HepG2 (cell line): ENCODE results near the gene TMEM256. TPM values are rescaled to one million over a fixed set of nuclear protein-coding genes. Genes with fewer than 3 reads are reported as not detected.
A peak's percentile ranks its signal among the peaks of the same experiment; 100 is the strongest.

ENCODE experiments used
- AGO2 ChIP-seq: fragments of 200-400 bp; formaldehyde crosslinking; optimal IDR thresholded peaks from 2 replicates; pipeline ENCODE3; 2017; ENCODE audit warnings: mild to moderate bottlenecking, low read depth, low read length, moderate library complexity
- CBX1 ChIP-seq: IDR thresholded peaks from one replicate; pipeline ENCODE4 v1.6.1; 2016; ENCODE audit warnings: antibody characterized with exemption, low read depth
- CC2D1A ChIP-seq: sonication (generic); formaldehyde crosslinking; IDR thresholded peaks from 2 replicates; pipeline ENCODE4 v1.8.1; 2023; ENCODE audit warnings: mild to moderate bottlenecking, missing genetic modification reagents
- GATAD2A ChIP-seq: IDR thresholded peaks from 2 replicates; pipeline ENCODE4 v1.6.1; 2016
- KLF11 ChIP-seq: IDR thresholded peaks from 2 replicates; pipeline ENCODE4 v1.6.1; 2016; ENCODE audit warnings: missing compliant biosample characterization
- PCBP1 ChIP-seq: fragments of 200-400 bp; formaldehyde crosslinking; IDR thresholded peaks from 2 replicates; pipeline ENCODE4 v1.6.1; 2017; ENCODE audit warnings: mild to moderate bottlenecking, low read depth, low read length, borderline replicate concordance
- REXO4 ChIP-seq: sonication (generic); formaldehyde crosslinking; IDR thresholded peaks from 2 replicates; pipeline ENCODE4 v1.8.0; 2022; ENCODE audit warnings: missing genetic modification reagents, mild to moderate bottlenecking, borderline replicate concordance
- SALL1 ChIP-seq: sonication (generic); formaldehyde crosslinking; IDR thresholded peaks from 2 replicates; pipeline ENCODE4 v1.8.0; 2022; ENCODE audit warnings: mild to moderate bottlenecking, missing genetic modification reagents
- U2AF2 ChIP-seq: fragments of 200-400 bp; formaldehyde crosslinking; IDR thresholded peaks from 2 replicates; pipeline ENCODE4 v1.6.1; 2017; ENCODE audit warnings: low read depth, mild to moderate bottlenecking, low read length
- ZNF225 ChIP-seq: sonication (generic); formaldehyde crosslinking; IDR thresholded peaks from 2 replicates; pipeline ENCODE4 v1.4.0; 2020; ENCODE audit warnings: mild to moderate bottlenecking, missing genetic modification reagents
- ZNF282 ChIP-seq: fragments of 450-650 bp; IDR thresholded peaks from 2 replicates; pipeline ENCODE4 v1.6.1; 2018; ENCODE audit not compliant: partially characterized antibody
- ZNF331 ChIP-seq: sonication (generic); formaldehyde crosslinking; IDR thresholded peaks from 2 replicates; pipeline ENCODE4 v1.4.0; 2020; ENCODE audit warnings: missing genetic modification reagents
- ZNF446 ChIP-seq: sonication (generic); formaldehyde crosslinking; IDR thresholded peaks from 2 replicates; pipeline ENCODE4 v1.5.0; 2020; ENCODE audit warnings: mild to moderate bottlenecking, missing genetic modification reagents
- ZNF558 ChIP-seq: sonication (generic); formaldehyde crosslinking; IDR thresholded peaks from 2 replicates; pipeline ENCODE4 v1.9.0; 2022; ENCODE audit warnings: mild to moderate bottlenecking, missing genetic modification reagents, borderline replicate concordance
- ZNF83 ChIP-seq: sonication (generic); formaldehyde crosslinking; IDR thresholded peaks from 2 replicates; pipeline ENCODE4 v1.4.0; 2020; ENCODE audit warnings: missing genetic modification reagents, mild to moderate bottlenecking, borderline replicate concordance
- ZNF879 ChIP-seq: sonication (generic); formaldehyde crosslinking; IDR thresholded peaks from 2 replicates; pipeline ENCODE4 v1.8.1; 2023; ENCODE audit warnings: missing genetic modification reagents
- polyA plus RNA-seq, 8 experiments: library from polyadenylated mRNA; depleted of rRNA in 3 of 8; stranded (reverse) in 7 of 8; unstranded in 1 of 8; fragments of >200 nt; fragmentation: Illumina TruSeq in 4 of 8; extraction: Trizol in 4 of 8; gene quantifications; 2 replicates each; pipeline versions ENCODE4 v1.2.1 to v1.2.3, GENCODE V29; 2011 to 2016; ENCODE audit warnings: low read depth in 4 of 8, missing spikeins in 1 of 8, mixed read lengths in 1 of 8; ENCODE audit not compliant: insufficient read depth in 1 of 8
- total RNA-seq, 5 experiments: library from RNA; depleted of rRNA; stranded (reverse); fragments of >200 nt; fragmentation: Illumina TruSeq; extraction: Trizol; gene quantifications; 2 replicates each; pipeline ENCODE4 v1.2.3, GENCODE V29; 2016; ENCODE audit warnings: low read depth in 1 of 5
- TF ChIP-seq, protein P1 (sequence below): sonication (generic); formaldehyde crosslinking; IDR thresholded peaks from 2 replicates; pipeline ENCODE4 v1.4.0; 2020; ENCODE audit warnings: low read depth, mild to moderate bottlenecking, missing genetic modification reagents
- TF ChIP-seq, protein P2 (sequence below): IDR thresholded peaks from 2 replicates; pipeline ENCODE4 v1.6.1; 2016
- TF ChIP-seq, protein P3 (sequence below): sonication (generic); formaldehyde crosslinking; IDR thresholded peaks from 2 replicates; pipeline ENCODE4 v1.4.0; 2020; ENCODE audit warnings: missing genetic modification reagents, borderline replicate concordance
- TF ChIP-seq, protein P4 (sequence below): sonication (generic); formaldehyde crosslinking; IDR thresholded peaks from 2 replicates; pipeline ENCODE4 v1.5.1; 2020; ENCODE audit warnings: mild to moderate bottlenecking, missing genetic modification reagents, moderate library complexity
- TF ChIP-seq, protein P5 (sequence below): IDR thresholded peaks from 2 replicates; pipeline ENCODE4 v1.6.1; 2016; ENCODE audit warnings: low read depth, control low read depth

Gene TMEM256
- total and polyA plus RNA-seq, 2 of the 13 experiments (the other 11 are each of a cell fraction or from before 2014, with no cell fraction given): 231 to 252 TPM

DNA sequence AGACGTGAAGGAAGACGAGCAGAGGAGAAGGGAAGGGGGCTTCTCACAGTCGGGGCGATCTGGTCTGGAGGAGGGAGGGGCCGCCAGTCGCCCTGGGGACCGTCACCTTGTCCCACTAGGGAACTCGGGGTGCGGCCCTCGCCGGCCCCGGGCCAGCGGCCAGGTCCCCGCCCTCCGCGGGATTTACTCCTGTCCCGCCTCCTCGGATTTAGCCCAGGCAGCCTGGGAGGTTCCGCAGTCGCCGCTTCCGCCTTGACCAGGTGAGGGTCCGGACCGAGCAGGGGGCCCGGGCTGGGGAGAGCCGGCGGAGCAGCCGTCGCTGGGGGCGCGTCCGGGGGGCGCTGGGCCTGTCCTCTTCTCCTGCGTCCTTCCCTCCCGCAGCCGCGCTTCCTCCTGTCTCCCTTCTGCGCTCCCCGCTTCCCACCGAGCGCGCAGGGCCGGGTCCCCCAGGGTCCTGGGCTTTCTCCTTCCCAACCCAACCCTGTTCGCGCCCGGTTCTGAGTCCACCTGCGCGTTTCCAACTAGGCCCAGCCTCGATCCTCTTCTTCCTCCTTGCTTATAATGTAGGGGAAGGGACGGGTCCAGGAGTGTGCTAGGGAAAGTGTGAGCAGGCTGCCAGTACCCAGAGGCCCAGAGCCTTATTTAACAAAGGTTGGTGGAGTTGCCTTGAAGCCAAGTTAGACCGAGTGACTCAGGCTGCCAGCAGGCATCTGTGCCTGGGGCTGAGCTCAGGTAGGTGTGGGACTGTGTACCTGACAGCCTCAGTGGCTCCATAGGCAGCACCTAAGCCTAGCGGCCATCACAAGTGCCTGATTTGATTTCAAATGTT, 22.8 kb downstream of the TMEM256 start, which contains the start of gene TNK1 (continued):
- no peak for TF ChIP-seq ZNF558 (CRISPR knock-in tag)
- TF ChIP-seq ZNF225: no peak
- TF ChIP-seq AGO2: peak; percentile 65
- no peak for TF ChIP-seq PCBP1
- TF ChIP-seq SALL1 (CRISPR knock-in tag): no peak; the same call in 1 of the 2 replicates
- TF ChIP-seq ZNF331 (CRISPR knock-in tag): no peak
- TF ChIP-seq GATAD2A: no peak
- TF ChIP-seq KLF11: no peak
- TF ChIP-seq REXO4 (CRISPR knock-in tag): no peak
- TF ChIP-seq, protein P1, sequence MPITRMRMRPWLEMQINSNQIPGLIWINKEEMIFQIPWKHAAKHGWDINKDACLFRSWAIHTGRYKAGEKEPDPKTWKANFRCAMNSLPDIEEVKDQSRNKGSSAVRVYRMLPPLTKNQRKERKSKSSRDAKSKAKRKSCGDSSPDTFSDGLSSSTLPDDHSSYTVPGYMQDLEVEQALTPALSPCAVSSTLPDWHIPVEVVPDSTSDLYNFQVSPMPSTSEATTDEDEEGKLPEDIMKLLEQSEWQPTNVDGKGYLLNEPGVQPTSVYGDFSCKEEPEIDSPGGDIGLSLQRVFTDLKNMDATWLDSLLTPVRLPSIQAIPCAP (CRISPR knock-in tag): no peak
- TF ChIP-seq, protein P2, sequence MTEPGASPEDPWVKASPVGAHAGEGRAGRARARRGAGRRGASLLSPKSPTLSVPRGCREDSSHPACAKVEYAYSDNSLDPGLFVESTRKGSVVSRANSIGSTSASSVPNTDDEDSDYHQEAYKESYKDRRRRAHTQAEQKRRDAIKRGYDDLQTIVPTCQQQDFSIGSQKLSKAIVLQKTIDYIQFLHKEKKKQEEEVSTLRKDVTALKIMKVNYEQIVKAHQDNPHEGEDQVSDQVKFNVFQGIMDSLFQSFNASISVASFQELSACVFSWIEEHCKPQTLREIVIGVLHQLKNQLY: no peak
- no peak for TF ChIP-seq CBX1
- TF ChIP-seq, protein P3, sequence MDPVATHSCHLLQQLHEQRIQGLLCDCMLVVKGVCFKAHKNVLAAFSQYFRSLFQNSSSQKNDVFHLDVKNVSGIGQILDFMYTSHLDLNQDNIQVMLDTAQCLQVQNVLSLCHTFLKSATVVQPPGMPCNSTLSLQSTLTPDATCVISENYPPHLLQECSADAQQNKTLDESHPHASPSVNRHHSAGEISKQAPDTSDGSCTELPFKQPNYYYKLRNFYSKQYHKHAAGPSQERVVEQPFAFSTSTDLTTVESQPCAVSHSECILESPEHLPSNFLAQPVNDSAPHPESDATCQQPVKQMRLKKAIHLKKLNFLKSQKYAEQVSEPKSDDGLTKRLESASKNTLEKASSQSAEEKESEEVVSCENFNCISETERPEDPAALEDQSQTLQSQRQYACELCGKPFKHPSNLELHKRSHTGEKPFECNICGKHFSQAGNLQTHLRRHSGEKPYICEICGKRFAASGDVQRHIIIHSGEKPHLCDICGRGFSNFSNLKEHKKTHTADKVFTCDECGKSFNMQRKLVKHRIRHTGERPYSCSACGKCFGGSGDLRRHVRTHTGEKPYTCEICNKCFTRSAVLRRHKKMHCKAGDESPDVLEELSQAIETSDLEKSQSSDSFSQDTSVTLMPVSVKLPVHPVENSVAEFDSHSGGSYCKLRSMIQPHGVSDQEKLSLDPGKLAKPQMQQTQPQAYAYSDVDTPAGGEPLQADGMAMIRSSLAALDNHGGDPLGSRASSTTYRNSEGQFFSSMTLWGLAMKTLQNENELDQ (CRISPR knock-in tag): no peak
- TF ChIP-seq ZNF83: no peak
- TF ChIP-seq CC2D1A (CRISPR knock-in tag): no peak
- TF ChIP-seq, protein P4, sequence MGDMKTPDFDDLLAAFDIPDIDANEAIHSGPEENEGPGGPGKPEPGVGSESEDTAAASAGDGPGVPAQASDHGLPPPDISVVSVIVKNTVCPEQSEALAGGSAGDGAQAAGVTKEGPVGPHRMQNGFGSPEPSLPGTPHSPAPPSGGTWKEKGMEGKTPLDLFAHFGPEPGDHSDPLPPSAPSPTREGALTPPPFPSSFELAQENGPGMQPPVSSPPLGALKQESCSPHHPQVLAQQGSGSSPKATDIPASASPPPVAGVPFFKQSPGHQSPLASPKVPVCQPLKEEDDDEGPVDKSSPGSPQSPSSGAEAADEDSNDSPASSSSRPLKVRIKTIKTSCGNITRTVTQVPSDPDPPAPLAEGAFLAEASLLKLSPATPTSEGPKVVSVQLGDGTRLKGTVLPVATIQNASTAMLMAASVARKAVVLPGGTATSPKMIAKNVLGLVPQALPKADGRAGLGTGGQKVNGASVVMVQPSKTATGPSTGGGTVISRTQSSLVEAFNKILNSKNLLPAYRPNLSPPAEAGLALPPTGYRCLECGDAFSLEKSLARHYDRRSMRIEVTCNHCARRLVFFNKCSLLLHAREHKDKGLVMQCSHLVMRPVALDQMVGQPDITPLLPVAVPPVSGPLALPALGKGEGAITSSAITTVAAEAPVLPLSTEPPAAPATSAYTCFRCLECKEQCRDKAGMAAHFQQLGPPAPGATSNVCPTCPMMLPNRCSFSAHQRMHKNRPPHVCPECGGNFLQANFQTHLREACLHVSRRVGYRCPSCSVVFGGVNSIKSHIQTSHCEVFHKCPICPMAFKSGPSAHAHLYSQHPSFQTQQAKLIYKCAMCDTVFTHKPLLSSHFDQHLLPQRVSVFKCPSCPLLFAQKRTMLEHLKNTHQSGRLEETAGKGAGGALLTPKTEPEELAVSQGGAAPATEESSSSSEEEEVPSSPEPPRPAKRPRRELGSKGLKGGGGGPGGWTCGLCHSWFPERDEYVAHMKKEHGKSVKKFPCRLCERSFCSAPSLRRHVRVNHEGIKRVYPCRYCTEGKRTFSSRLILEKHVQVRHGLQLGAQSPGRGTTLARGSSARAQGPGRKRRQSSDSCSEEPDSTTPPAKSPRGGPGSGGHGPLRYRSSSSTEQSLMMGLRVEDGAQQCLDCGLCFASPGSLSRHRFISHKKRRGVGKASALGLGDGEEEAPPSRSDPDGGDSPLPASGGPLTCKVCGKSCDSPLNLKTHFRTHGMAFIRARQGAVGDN (CRISPR knock-in tag): peak; percentile 75
- no peak for TF ChIP-seq ZNF282
- TF ChIP-seq ZNF446 (CRISPR knock-in tag): no peak
- TF ChIP-seq, protein P5, sequence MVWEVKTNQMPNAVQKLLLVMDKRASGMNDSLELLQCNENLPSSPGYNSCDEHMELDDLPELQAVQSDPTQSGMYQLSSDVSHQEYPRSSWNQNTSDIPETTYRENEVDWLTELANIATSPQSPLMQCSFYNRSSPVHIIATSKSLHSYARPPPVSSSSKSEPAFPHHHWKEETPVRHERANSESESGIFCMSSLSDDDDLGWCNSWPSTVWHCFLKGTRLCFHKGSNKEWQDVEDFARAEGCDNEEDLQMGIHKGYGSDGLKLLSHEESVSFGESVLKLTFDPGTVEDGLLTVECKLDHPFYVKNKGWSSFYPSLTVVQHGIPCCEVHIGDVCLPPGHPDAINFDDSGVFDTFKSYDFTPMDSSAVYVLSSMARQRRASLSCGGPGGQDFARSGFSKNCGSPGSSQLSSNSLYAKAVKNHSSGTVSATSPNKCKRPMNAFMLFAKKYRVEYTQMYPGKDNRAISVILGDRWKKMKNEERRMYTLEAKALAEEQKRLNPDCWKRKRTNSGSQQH (CRISPR knock-in tag): no peak
- TF ChIP-seq ZNF879 (CRISPR knock-in tag): 0 out of 2 replicates have a peak, but pooled peaks have one; percentile 57
- TF ChIP-seq U2AF2: no peak
